Upper lobe of right lung (tissue), 1 donor: ENCODE measurements around the gene ZNHIT3. TPM values are rescaled to one million over a fixed set of nuclear protein-coding genes. Genes with fewer than 3 reads are reported as not detected.

ENCODE experiments used
- ATAC-seq: fragments of 200-7000 bp; cut with Tn5 transposase; one replicate; pipeline ENCODE4 v1.9.1; 2020; ENCODE audit warnings: mild to moderate bottlenecking, moderate library complexity
- DNase-seq: peaks from one replicate; pipeline ENCODE4 v3.0.0-alpha.2; 2020
- H3K27ac ChIP-seq: fragments of 200-600 bp; one replicate; pipeline ENCODE4 v1.8.0; 2022
- H3K27me3 ChIP-seq: fragments of 200-600 bp; one replicate; pipeline ENCODE4 v1.8.0; 2022; ENCODE audit warnings: mild to moderate bottlenecking
- H3K36me3 ChIP-seq: fragments of 200-600 bp; one replicate; pipeline ENCODE4 v1.8.0; 2022
- H3K4me1 ChIP-seq: fragments of 200-600 bp; one replicate; pipeline ENCODE4 v1.8.0; 2022
- H3K4me3 ChIP-seq: fragments of 200-600 bp; one replicate; pipeline ENCODE4 v1.8.0; 2022; ENCODE audit warnings: mild to moderate bottlenecking
- H3K9me3 ChIP-seq: fragments of 200-600 bp; one replicate; pipeline ENCODE4 v1.8.0; 2022
- intact Hi-C: fragments of 100-400 bp; cut with DNase I; formaldehyde crosslinking; loops from one replicate; pipeline ENCODE4 v1.11.0; 2022
- total RNA-seq: library from RNA; stranded (reverse); fragmentation: NEBNext Ultra II Directional; extraction: Animal tissue kit (Norgen Biotek cat#: 25700); gene quantifications from one replicate; pipeline ENCODE4 v1.2.1, GENCODE V29; 2021
- TF ChIP-seq, protein P1 (sequence below): fragments of 200-600 bp; IDR thresholded peaks from one replicate; pipeline ENCODE4 v1.8.0; 2022; ENCODE audit warnings: antibody characterized with exemption
- donor health status: DM: no; HTN: yes; CAD: no; lungs with severe emphysema.

Gene ZNHIT3
- total RNA-seq, 1 donor from 2014 or later, result 29.0 TPM

DNA sequence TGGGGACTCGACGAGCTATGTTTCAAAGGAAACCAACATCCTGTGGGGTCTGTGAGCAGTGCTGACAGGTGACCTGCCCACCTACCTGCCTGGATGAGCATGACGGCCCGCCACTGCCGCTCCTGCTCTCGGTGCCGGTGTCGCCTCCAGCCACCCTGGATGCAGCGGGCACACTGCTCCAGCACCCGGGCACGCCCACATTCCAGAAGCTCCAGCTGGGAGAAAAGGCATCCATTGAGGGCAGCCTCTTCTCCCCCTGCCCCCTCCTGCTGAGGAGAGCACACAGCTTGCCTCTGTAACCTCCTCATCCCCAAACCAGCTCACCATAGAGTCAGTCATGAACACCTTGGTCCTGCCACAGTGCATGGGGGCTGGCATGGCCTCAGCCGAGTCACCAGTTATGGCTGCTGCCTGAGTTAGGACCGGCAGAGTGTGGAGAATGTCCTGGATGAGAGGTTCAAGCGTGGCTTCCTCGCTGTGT lies 14.3 kb downstream of the ZNHIT3 start:
- DNase-seq, result peak; percentile 53
- no peak overlapping the region for H3K4me3 ChIP-seq
- no peaks in the 10 kb centered on the region for H3K9me3 ChIP-seq
- TF ChIP-seq, protein P1, sequence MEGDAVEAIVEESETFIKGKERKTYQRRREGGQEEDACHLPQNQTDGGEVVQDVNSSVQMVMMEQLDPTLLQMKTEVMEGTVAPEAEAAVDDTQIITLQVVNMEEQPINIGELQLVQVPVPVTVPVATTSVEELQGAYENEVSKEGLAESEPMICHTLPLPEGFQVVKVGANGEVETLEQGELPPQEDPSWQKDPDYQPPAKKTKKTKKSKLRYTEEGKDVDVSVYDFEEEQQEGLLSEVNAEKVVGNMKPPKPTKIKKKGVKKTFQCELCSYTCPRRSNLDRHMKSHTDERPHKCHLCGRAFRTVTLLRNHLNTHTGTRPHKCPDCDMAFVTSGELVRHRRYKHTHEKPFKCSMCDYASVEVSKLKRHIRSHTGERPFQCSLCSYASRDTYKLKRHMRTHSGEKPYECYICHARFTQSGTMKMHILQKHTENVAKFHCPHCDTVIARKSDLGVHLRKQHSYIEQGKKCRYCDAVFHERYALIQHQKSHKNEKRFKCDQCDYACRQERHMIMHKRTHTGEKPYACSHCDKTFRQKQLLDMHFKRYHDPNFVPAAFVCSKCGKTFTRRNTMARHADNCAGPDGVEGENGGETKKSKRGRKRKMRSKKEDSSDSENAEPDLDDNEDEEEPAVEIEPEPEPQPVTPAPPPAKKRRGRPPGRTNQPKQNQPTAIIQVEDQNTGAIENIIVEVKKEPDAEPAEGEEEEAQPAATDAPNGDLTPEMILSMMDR, result no peak
- intact Hi-C loops, result no loop called here
- ATAC-seq, result peak; percentile 46
- no peaks in the 10 kb centered on the region for H3K27me3 ChIP-seq
- no peak overlapping the region for H3K27ac ChIP-seq
- H3K4me1 ChIP-seq, result no peaks in the 10 kb centered on the region
- H3K36me3 ChIP-seq, result peaks cover 74% of the 10 kb centered on the region

DNA sequence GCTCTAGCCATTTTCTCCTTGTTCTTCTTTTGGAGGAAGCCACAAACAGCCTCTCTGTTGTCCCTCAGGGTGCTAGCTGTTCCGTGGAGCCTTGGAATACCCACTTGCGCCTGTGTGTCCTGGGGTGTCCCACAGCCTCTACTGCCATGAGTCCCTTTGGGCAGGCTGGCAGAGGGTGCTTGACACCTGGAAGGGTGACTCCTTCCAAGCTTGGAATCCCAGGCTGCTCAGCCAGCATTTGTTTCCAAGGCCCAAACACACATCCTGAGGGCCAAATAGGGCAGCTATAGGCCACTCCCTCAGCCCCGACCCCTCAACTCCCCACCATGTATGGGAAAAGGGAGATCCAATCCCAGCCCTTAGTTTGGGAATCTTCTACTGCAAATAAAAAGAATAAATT lies 14.9 kb downstream of the ZNHIT3 start:
- no peaks in the 10 kb centered on the region for H3K4me1 ChIP-seq
- no peaks in the 10 kb centered on the region for H3K9me3 ChIP-seq
- peaks cover 73% of the 10 kb centered on the region for H3K36me3 ChIP-seq
- TF ChIP-seq, protein P1, result no peak
- ATAC-seq, result no peak
- DNase-seq, result peak; percentile 27
- H3K27ac ChIP-seq, result no peak overlapping the region
- H3K4me3 ChIP-seq, result no peak overlapping the region
- H3K27me3 ChIP-seq, result no peaks in the 10 kb centered on the region
- intact Hi-C loops, result no loop called here

DNA sequence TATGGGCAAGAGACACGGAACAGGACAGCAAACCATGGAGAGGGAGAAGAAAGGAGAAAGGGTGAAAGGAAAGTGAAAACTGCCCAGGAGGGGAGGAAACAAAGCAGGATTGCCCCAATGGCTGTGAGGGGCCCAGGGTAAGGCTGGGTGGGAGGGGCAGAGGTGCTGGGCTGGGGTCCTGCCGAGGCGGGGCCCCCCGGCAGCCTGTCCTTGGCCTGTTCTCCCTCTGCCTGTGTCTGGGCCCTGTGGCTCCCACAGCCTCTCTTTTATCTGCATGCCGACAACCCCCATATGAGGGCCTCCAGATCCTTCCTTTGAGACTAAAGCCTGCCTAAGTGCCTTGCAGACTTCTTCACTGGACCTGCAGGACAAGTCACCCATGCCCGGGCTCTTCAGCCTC lies 15.5 kb downstream of the ZNHIT3 start:
- H3K27me3 ChIP-seq, result no peaks in the 10 kb centered on the region
- H3K4me3 ChIP-seq, result no peak overlapping the region
- H3K27ac ChIP-seq, result no peak overlapping the region
- no peaks in the 10 kb centered on the region for H3K9me3 ChIP-seq
- H3K4me1 ChIP-seq, result no peaks in the 10 kb centered on the region
- ATAC-seq (no peak), DNase-seq (no peak)
- peaks cover 73% of the 10 kb centered on the region for H3K36me3 ChIP-seq
- intact Hi-C loops, result no loop called here
- TF ChIP-seq, protein P1, result no peak

DNA sequence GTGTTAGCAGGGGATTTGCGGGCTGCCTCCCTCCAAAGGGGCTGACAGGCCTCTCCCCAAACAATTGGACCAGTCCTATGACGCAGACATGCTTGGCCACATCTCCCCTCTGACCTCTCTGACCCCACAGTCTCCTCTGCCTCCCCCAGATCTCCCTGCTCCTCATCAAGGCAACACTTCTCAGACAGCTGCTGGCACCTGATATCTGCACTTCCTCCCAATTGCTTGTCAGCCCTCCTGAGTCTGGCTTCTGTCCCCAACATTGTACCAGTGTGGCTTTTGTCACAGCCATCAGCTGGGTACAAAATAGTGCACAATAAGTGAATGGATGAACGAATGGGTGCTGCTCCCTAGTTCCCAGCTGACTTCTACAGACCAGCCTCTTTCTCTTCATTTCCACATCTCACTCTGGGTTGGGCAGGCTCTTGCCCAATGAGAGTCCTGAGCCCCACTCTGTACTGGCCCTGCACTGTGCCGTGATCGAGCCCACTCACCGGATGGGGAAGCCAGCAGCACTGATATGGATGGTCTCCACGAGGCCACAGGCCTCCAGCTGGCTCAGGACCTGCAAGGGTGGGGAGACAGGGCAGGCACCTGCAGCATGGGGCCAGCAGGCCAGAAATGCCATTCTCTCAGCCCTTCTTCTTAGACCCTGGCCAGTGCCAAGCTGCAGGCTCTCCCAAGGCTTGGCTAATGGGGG lies 17.1 kb downstream of the ZNHIT3 start:
- H3K9me3 ChIP-seq, result no peaks in the 10 kb centered on the region
- peaks cover 59% of the 10 kb centered on the region for H3K36me3 ChIP-seq
- H3K4me3 ChIP-seq, result no peak overlapping the region
- no peak overlapping the region for H3K27ac ChIP-seq
- ATAC-seq (no peak), DNase-seq (peak; percentile 41)
- intact Hi-C loops, result no loop called here
- H3K27me3 ChIP-seq, result no peaks in the 10 kb centered on the region
- TF ChIP-seq, protein P1, result no peak
- no peaks in the 10 kb centered on the region for H3K4me1 ChIP-seq

DNA sequence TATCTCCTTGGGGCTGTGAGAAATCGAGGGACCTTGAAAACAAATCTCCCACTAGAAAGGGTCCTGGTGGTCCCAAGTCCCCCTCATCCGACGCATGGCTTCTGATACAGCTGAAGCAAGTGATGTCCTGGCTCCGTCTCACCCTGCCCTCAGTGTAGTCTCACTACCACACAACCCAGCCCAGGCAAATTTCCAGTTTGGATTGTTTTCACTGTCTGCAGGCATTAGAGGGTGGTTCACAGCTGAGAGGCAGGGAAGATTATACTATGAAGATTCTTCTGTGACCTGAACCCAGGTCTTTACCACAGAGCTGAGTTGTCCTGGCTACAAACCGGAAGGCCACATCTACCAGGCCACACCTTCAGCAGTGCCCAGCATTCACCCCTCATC lies 17.7 kb downstream of the ZNHIT3 start:
- H3K36me3 ChIP-seq, result peaks cover 53% of the 10 kb centered on the region
- no peak for ATAC-seq
- DNase-seq, result no peak

More for the DNA sequence above, 17.7 kb downstream of the ZNHIT3 start:
- Histone ChIP-seq H3K27ac (no peak overlapping the region), H3K4me3 (no peak overlapping the region), H3K9me3 (no peaks in the 10 kb centered on the region), H3K27me3 (no peaks in the 10 kb centered on the region), H3K4me1 (no peaks in the 10 kb centered on the region)
- intact Hi-C loops, result no loop called here
- TF ChIP-seq, protein P1, result no peak
